HEK293 (cell line): ENCODE measurements around the gene AEN.

ENCODE experiments used
- EGR2 ChIP-seq: fragments of 450-650 bp; formaldehyde crosslinking; IDR thresholded peaks from 2 replicates; pipeline ENCODE4 v1.5.1; 2016; ENCODE audit warnings: low read depth, missing biosample characterization, missing genetic modification characterization
- RBAK ChIP-seq: fragments of 450-650 bp; formaldehyde crosslinking; IDR thresholded peaks from 2 replicates; pipeline ENCODE4 v1.5.1; 2016; ENCODE audit warnings: missing biosample characterization, missing genetic modification characterization
- WT1 ChIP-seq: fragments of 450-650 bp; formaldehyde crosslinking; IDR thresholded peaks from 2 replicates; pipeline ENCODE4 v1.5.1; 2016; ENCODE audit warnings: missing biosample characterization, missing genetic modification characterization
- ZFP41 ChIP-seq: fragments of 450-650 bp; formaldehyde crosslinking; IDR thresholded peaks from 2 replicates; pipeline ENCODE4 v1.5.1; 2016; ENCODE audit warnings: missing biosample characterization, missing genetic modification characterization, borderline replicate concordance
- ZIC2 ChIP-seq: fragments of 450-650 bp; formaldehyde crosslinking; IDR thresholded peaks from 2 replicates; pipeline ENCODE4 v1.5.1; 2016; ENCODE audit warnings: missing biosample characterization, missing genetic modification characterization
- ZNF138 ChIP-seq: fragments of 450-650 bp; formaldehyde crosslinking; IDR thresholded peaks from 2 replicates; pipeline ENCODE4 v1.5.1; 2016; ENCODE audit warnings: missing biosample characterization, missing genetic modification characterization, borderline replicate concordance
- ZNF140 ChIP-seq: fragments of 450-650 bp; formaldehyde crosslinking; IDR thresholded peaks from 2 replicates; pipeline ENCODE4 v1.5.1; 2016; ENCODE audit warnings: missing biosample characterization, missing genetic modification characterization
- ZNF214 ChIP-seq: fragments of 450-650 bp; formaldehyde crosslinking; IDR thresholded peaks from 2 replicates; pipeline ENCODE4 v1.5.1; 2017; ENCODE audit warnings: missing biosample characterization, mild to moderate bottlenecking, missing genetic modification characterization, borderline replicate concordance
- ZNF292 ChIP-seq: fragments of 450-650 bp; formaldehyde crosslinking; IDR thresholded peaks from 2 replicates; pipeline ENCODE4 v1.5.1; 2016; ENCODE audit warnings: low read depth, missing biosample characterization, missing genetic modification characterization, borderline replicate concordance
- ZNF311 ChIP-seq: fragments of 450-650 bp; formaldehyde crosslinking; IDR thresholded peaks from 2 replicates; pipeline ENCODE4 v1.5.1; 2017; ENCODE audit warnings: missing biosample characterization, missing genetic modification characterization, borderline replicate concordance
- ZNF37A ChIP-seq: fragments of 450-650 bp; IDR thresholded peaks from 2 replicates; pipeline ENCODE4 v1.5.1; 2018; ENCODE audit warnings: missing biosample characterization, missing genetic modification characterization
- ZNF426 ChIP-seq: fragments of 450-650 bp; formaldehyde crosslinking; IDR thresholded peaks from 2 replicates; pipeline ENCODE4 v1.5.1; 2017; ENCODE audit warnings: missing biosample characterization, missing genetic modification characterization, mild to moderate bottlenecking, inconsistent platforms, moderate library complexity
- ZNF433 ChIP-seq: fragments of 450-650 bp; formaldehyde crosslinking; IDR thresholded peaks from 2 replicates; pipeline ENCODE4 v1.5.1; 2016; ENCODE audit warnings: missing biosample characterization, missing genetic modification characterization, low read depth
- ZNF555 ChIP-seq: fragments of 450-650 bp; formaldehyde crosslinking; conservative IDR thresholded peaks from 2 replicates; pipeline ENCODE4 v1.5.1; 2017; ENCODE audit warnings: missing biosample characterization, mild to moderate bottlenecking, missing genetic modification characterization, inconsistent platforms
- ZNF561 ChIP-seq: fragments of 450-650 bp; IDR thresholded peaks from 2 replicates; pipeline ENCODE4 v1.5.1; 2018; ENCODE audit warnings: missing biosample characterization, missing genetic modification characterization, borderline replicate concordance
- ZNF629 ChIP-seq: fragments of 450-650 bp; formaldehyde crosslinking; IDR thresholded peaks from 2 replicates; pipeline ENCODE4 v1.5.1; 2017; ENCODE audit warnings: missing biosample characterization, missing genetic modification characterization
- ZNF660 ChIP-seq: fragments of 450-650 bp; IDR thresholded peaks from 2 replicates; pipeline ENCODE4 v1.5.1; 2018; ENCODE audit warnings: missing biosample characterization, mild to moderate bottlenecking, missing genetic modification characterization
- ZNF664 ChIP-seq: fragments of 450-650 bp; formaldehyde crosslinking; IDR thresholded peaks from 2 replicates; pipeline ENCODE4 v1.5.1; 2016; ENCODE audit warnings: missing biosample characterization, missing genetic modification characterization
- ZNF776 ChIP-seq: fragments of 450-650 bp; formaldehyde crosslinking; IDR thresholded peaks from 2 replicates; pipeline ENCODE4 v1.5.0; 2017; ENCODE audit warnings: missing biosample characterization, missing genetic modification characterization, borderline replicate concordance
- ZNF785 ChIP-seq: fragments of 450-650 bp; formaldehyde crosslinking; IDR thresholded peaks from 2 replicates; pipeline ENCODE4 v1.5.1; 2016; ENCODE audit warnings: missing biosample characterization, missing genetic modification characterization
- TF ChIP-seq, protein P1 (sequence below): fragments of 450-650 bp; formaldehyde crosslinking; IDR thresholded peaks from 2 replicates; pipeline ENCODE4 v1.5.1; 2016; ENCODE audit warnings: missing biosample characterization, missing genetic modification characterization
- TF ChIP-seq, protein P2 (sequence below): fragments of 450-650 bp; formaldehyde crosslinking; IDR thresholded peaks from 2 replicates; pipeline ENCODE4 v1.5.1; 2016; ENCODE audit warnings: missing biosample characterization, missing genetic modification characterization
- TF ChIP-seq, protein P3 (sequence below): fragments of 450-650 bp; formaldehyde crosslinking; IDR thresholded peaks from 2 replicates; pipeline ENCODE4 v1.5.1; 2016; ENCODE audit warnings: missing biosample characterization, missing genetic modification characterization
- TF ChIP-seq, protein P4 (sequence below): fragments of 450-650 bp; formaldehyde crosslinking; conservative IDR thresholded peaks from 2 replicates; pipeline ENCODE4 v1.5.1; 2016; ENCODE audit warnings: low read depth, missing biosample characterization, missing genetic modification characterization
- TF ChIP-seq, protein P5 (sequence below): fragments of 450-650 bp; formaldehyde crosslinking; IDR thresholded peaks from 2 replicates; pipeline ENCODE4 v1.5.1; 2016; ENCODE audit warnings: missing biosample characterization, missing genetic modification characterization
- TF ChIP-seq, protein P6 (sequence below): fragments of 450-650 bp; formaldehyde crosslinking; IDR thresholded peaks from 2 replicates; pipeline ENCODE4 v1.5.1; 2016; ENCODE audit warnings: missing biosample characterization, missing genetic modification characterization, low read depth

Gene AEN

DNA sequence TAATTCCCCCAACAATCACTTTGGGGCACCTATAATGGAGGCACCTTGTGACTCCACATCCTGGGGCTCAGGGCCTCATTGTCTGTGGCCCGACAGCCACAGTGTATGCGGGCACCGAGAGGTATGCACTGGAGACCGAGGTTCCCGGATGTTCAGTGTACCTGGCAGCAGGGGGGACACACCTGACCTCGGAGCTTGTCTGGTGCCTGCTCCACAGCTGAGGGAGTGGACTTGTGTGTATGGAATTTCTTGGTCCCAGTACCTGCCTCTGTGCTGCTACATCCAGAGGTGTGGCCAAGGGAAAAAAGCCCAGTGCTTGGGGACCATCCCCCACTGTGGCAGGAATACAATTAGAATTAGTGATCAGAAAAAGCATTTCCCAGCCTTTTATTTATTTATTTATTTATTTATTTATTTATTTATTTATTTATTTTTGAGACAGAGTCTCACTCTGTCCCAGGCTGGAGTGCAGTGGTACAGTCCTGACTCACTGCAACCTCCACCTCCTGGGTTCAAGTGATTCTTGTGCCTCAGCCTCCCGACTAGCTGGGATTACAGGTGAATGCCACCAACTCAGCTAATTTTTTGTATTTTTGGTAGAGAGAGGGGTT, 8.8 kb upstream of the AEN start (continued):
- TF ChIP-seq ZNF561 (no peak), ZNF311 (no peak), WT1 (tag by site-specific recombination) (no peak), ZNF433 (tag by site-specific recombination) (0 out of 2 replicates have a peak, but pooled peaks have one; percentile 15), ZNF214 (tag by site-specific recombination) (no peak), EGR2 (no peak), ZNF660 (tag by site-specific recombination) (no peak), ZFP41 (no peak), ZNF664 (0 out of 2 replicates have a peak, but pooled peaks have one; percentile 23), ZIC2 (tag by site-specific recombination) (no peak), ZNF555 (tag by site-specific recombination) (peak; percentile 67), ZNF629 (peak; percentile 31; the same call in 1 of the 2 replicates), ZNF776 (tag by site-specific recombination) (no peak), ZNF785 (tag by site-specific recombination) (no peak), ZNF37A (tag by site-specific recombination) (no peak), RBAK (tag by site-specific recombination) (0 out of 2 replicates have a peak, but pooled peaks have one; percentile 40), ZNF140 (tag by site-specific recombination) (peak; percentile 62; the same call in 1 of the 2 replicates), ZNF426 (tag by site-specific recombination) (peak; percentile 72), ZNF292 (tag by site-specific recombination) (0 out of 2 replicates have a peak, but pooled peaks have one; percentile 57), ZNF138 (no peak)
- TF ChIP-seq, protein P1, sequence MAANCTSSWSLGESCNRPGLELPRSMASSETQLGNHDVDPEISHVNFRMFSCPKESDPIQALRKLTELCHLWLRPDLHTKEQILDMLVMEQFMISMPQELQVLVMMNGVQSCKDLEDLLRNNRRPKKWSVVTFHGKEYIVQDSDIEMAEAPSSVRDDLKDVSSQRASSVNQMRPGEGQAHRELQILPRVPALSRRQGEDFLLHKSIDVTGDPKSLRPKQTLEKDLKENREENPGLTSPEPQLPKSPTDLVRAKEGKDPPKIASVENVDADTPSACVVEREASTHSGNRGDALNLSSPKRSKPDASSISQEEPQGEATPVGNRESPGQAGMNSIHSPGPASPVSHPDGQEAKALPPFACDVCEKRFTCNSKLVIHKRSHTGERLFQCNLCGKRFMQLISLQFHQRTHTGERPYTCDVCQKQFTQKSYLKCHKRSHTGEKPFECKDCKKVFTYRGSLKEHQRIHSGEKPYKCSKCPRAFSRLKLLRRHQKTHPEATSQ (tag by site-specific recombination), result no peak
- TF ChIP-seq, protein P2, sequence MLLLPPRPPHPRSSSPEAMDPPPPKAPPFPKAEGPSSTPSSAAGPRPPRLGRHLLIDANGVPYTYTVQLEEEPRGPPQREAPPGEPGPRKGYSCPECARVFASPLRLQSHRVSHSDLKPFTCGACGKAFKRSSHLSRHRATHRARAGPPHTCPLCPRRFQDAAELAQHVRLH (tag by site-specific recombination), result no peak
- TF ChIP-seq, protein P3, sequence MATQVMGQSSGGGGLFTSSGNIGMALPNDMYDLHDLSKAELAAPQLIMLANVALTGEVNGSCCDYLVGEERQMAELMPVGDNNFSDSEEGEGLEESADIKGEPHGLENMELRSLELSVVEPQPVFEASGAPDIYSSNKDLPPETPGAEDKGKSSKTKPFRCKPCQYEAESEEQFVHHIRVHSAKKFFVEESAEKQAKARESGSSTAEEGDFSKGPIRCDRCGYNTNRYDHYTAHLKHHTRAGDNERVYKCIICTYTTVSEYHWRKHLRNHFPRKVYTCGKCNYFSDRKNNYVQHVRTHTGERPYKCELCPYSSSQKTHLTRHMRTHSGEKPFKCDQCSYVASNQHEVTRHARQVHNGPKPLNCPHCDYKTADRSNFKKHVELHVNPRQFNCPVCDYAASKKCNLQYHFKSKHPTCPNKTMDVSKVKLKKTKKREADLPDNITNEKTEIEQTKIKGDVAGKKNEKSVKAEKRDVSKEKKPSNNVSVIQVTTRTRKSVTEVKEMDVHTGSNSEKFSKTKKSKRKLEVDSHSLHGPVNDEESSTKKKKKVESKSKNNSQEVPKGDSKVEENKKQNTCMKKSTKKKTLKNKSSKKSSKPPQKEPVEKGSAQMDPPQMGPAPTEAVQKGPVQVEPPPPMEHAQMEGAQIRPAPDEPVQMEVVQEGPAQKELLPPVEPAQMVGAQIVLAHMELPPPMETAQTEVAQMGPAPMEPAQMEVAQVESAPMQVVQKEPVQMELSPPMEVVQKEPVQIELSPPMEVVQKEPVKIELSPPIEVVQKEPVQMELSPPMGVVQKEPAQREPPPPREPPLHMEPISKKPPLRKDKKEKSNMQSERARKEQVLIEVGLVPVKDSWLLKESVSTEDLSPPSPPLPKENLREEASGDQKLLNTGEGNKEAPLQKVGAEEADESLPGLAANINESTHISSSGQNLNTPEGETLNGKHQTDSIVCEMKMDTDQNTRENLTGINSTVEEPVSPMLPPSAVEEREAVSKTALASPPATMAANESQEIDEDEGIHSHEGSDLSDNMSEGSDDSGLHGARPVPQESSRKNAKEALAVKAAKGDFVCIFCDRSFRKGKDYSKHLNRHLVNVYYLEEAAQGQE, result no peak
- TF ChIP-seq, protein P4, sequence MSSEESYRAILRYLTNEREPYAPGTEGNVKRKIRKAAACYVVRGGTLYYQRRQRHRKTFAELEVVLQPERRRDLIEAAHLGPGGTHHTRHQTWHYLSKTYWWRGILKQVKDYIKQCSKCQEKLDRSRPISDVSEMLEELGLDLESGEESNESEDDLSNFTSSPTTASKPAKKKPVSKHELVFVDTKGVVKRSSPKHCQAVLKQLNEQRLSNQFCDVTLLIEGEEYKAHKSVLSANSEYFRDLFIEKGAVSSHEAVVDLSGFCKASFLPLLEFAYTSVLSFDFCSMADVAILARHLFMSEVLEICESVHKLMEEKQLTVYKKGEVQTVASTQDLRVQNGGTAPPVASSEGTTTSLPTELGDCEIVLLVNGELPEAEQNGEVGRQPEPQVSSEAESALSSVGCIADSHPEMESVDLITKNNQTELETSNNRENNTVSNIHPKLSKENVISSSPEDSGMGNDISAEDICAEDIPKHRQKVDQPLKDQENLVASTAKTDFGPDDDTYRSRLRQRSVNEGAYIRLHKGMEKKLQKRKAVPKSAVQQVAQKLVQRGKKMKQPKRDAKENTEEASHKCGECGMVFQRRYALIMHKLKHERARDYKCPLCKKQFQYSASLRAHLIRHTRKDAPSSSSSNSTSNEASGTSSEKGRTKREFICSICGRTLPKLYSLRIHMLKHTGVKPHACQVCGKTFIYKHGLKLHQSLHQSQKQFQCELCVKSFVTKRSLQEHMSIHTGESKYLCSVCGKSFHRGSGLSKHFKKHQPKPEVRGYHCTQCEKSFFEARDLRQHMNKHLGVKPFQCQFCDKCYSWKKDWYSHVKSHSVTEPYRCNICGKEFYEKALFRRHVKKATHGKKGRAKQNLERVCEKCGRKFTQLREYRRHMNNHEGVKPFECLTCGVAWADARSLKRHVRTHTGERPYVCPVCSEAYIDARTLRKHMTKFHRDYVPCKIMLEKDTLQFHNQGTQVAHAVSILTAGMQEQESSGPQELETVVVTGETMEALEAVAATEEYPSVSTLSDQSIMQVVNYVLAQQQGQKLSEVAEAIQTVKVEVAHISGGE (tag by site-specific recombination), result peak; percentile 59; the same call in 1 of the 2 replicates
- TF ChIP-seq, protein P5, sequence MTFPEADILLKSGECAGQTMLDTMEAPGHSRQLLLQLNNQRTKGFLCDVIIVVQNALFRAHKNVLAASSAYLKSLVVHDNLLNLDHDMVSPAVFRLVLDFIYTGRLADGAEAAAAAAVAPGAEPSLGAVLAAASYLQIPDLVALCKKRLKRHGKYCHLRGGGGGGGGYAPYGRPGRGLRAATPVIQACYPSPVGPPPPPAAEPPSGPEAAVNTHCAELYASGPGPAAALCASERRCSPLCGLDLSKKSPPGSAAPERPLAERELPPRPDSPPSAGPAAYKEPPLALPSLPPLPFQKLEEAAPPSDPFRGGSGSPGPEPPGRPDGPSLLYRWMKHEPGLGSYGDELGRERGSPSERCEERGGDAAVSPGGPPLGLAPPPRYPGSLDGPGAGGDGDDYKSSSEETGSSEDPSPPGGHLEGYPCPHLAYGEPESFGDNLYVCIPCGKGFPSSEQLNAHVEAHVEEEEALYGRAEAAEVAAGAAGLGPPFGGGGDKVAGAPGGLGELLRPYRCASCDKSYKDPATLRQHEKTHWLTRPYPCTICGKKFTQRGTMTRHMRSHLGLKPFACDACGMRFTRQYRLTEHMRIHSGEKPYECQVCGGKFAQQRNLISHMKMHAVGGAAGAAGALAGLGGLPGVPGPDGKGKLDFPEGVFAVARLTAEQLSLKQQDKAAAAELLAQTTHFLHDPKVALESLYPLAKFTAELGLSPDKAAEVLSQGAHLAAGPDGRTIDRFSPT, result no peak
- TF ChIP-seq, protein P6, sequence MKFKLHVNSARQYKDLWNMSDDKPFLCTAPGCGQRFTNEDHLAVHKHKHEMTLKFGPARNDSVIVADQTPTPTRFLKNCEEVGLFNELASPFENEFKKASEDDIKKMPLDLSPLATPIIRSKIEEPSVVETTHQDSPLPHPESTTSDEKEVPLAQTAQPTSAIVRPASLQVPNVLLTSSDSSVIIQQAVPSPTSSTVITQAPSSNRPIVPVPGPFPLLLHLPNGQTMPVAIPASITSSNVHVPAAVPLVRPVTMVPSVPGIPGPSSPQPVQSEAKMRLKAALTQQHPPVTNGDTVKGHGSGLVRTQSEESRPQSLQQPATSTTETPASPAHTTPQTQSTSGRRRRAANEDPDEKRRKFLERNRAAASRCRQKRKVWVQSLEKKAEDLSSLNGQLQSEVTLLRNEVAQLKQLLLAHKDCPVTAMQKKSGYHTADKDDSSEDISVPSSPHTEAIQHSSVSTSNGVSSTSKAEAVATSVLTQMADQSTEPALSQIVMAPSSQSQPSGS, result no peak
